Sigmoid colon (tissue), 7 donors: Measurements from ENCODE around the gene LRRC7. TPM values are rescaled to one million over a fixed set of nuclear protein-coding genes. Genes with fewer than 3 reads are reported as not detected.

ENCODE experiments used
- DNase-seq: peaks from one replicate; pipeline ENCODE4 v3.0.0-alpha.2; 2019
- H3K27ac ChIP-seq, 4 donors: fragments of 200-600 bp; sonication (generic); one replicate each; pipeline ENCODE4 v1.5.1; 2016 to 2019; ENCODE audit warnings: mild to moderate bottlenecking in 1 of 4
- H3K27me3 ChIP-seq, 3 donors: fragments of 200-600 bp; sonication (generic); one replicate each; pipeline ENCODE4 v1.5.1; 2019; ENCODE audit warnings: mild to moderate bottlenecking in 1 of 3
- H3K36me3 ChIP-seq, 4 donors: fragments of 200-600 bp; sonication (generic); one replicate each; pipeline ENCODE4 v1.5.1; 2016 to 2019
- H3K4me1 ChIP-seq, 4 donors: fragments of 200-600 bp; sonication (generic); one replicate each; pipeline ENCODE4 v1.5.1; 2017 to 2019
- H3K4me3 ChIP-seq, 4 donors: fragments of 200-600 bp; sonication (generic); one replicate each; pipeline ENCODE4 v1.5.1; 2017 to 2019; ENCODE audit warnings: mild to moderate bottlenecking in 2 of 4, moderate library complexity in 1 of 4
- H3K9me3 ChIP-seq, 4 donors: fragments of 200-600 bp in 3 of 4; sonication (generic) in 3 of 4; one replicate each; pipeline versions ENCODE4 v1.5.1 to v1.6.1; 2013 to 2019
- EP300 ChIP-seq, 4 donors: sonication (generic); formaldehyde crosslinking; IDR thresholded peaks; one replicate each; pipeline ENCODE4 v1.6.1; 2017; ENCODE audit warnings: antibody characterized with exemption in 4 of 4
- POLR2A ChIP-seq, 2 donors: fragments of 450-650 bp; IDR thresholded peaks; one replicate each; pipeline ENCODE4 v1.6.1; 2016; ENCODE audit warnings: antibody characterized with exemption in 2 of 2, mild to moderate bottlenecking in 2 of 2, moderate library complexity in 2 of 2
- POLR2AphosphoS5 ChIP-seq, 4 donors: sonication (generic); formaldehyde crosslinking; IDR thresholded peaks; one replicate each; pipeline ENCODE4 v1.6.1; 2017; ENCODE audit warnings: antibody characterized with exemption in 4 of 4
- WGBS, 2 donors: extraction: QIAGEN DNeasy Blood & Tissue Kit; methylation state at CpG; one replicate each; pipeline ENCODE4 v1.1.7; 2013; 5-methylcytosine and 5-hydroxymethylcytosine counted together
- intact Hi-C: fragments of 100-400 bp; cut with DNase I; formaldehyde crosslinking; loops from one replicate; pipeline ENCODE4 v1.15.1; 2023
- polyA plus RNA-seq, 3 donors: library from polyadenylated mRNA; stranded (reverse); fragments of 200-250 nt; gene quantifications; one replicate each; pipeline ENCODE4 v1.2.3, GENCODE V29; 2013
- total RNA-seq, 4 donors: library from RNA; depleted of rRNA; stranded (reverse); fragments of >200 nt; gene quantifications; one replicate each; pipeline ENCODE4 v1.1.0, GENCODE V29; 2016
- TF ChIP-seq, protein P1 (sequence below), 4 experiments: fragments of 450-650 bp in 3 of 4; fragments of 200-600 bp in 1 of 4; IDR thresholded peaks; one replicate each; pipeline ENCODE4 v1.5.1; 2016 to 2019; ENCODE audit warnings: antibody characterized with exemption in 4 of 4, mild to moderate bottlenecking in 3 of 4, moderate library complexity in 2 of 4
- donor health status: healthy with polysubstance abuse.
- donor health status: Bipolar disorder and iron deficiency.
- donor health status: healthy.

LRRC7 gene
- total and polyA plus RNA-seq, 7 donors, result 0.16 to 1.9 (median 0.41) TPM; not detected in 2

DNA sequence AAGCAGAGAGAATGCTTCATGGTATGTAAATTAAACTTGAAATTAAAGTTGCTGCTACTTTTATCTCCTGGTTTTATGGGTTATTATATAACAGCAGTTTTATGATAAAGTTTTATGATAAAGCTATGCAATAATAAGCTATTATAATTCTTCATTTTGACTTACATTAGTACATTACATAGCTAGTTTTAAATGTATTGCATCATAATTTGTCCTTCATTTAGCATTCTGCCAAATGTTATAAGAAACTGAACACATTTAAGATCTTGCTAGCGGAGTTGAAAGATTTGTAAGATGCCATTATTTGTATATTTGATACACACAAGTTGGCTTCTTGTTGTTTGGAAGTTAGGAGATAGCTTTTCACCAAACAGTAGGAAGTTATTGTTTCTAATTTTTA, 536.0 kb downstream of the LRRC7 start:
- no peak overlapping the region for H3K27ac ChIP-seq
- no peak for DNase-seq
- TF ChIP-seq, protein P1, sequence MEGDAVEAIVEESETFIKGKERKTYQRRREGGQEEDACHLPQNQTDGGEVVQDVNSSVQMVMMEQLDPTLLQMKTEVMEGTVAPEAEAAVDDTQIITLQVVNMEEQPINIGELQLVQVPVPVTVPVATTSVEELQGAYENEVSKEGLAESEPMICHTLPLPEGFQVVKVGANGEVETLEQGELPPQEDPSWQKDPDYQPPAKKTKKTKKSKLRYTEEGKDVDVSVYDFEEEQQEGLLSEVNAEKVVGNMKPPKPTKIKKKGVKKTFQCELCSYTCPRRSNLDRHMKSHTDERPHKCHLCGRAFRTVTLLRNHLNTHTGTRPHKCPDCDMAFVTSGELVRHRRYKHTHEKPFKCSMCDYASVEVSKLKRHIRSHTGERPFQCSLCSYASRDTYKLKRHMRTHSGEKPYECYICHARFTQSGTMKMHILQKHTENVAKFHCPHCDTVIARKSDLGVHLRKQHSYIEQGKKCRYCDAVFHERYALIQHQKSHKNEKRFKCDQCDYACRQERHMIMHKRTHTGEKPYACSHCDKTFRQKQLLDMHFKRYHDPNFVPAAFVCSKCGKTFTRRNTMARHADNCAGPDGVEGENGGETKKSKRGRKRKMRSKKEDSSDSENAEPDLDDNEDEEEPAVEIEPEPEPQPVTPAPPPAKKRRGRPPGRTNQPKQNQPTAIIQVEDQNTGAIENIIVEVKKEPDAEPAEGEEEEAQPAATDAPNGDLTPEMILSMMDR (IDR thresholded peaks at IDR 0.05), result no peak
- no peak for TF ChIP-seq POLR2A (IDR thresholded peaks at IDR 0.05)
- TF ChIP-seq EP300 (IDR thresholded peaks at IDR 0.05), result no peak
- no peak for TF ChIP-seq POLR2AphosphoS5 (IDR thresholded peaks at IDR 0.05)
- H3K36me3 ChIP-seq, result no peaks in the 10 kb centered on the region
- H3K27me3 ChIP-seq, result no peaks in the 10 kb centered on the region
- no peak overlapping the region for H3K4me3 ChIP-seq
- intact Hi-C loops, result no loop called here
- whole genome bisulfite sequencing, 2 donors, result 62 to 81% methylated on average over 1 of the region's 1 CpG
- H3K4me1 ChIP-seq, result no peaks in the 10 kb centered on the region
- no peaks in the 10 kb centered on the region for H3K9me3 ChIP-seq

DNA sequence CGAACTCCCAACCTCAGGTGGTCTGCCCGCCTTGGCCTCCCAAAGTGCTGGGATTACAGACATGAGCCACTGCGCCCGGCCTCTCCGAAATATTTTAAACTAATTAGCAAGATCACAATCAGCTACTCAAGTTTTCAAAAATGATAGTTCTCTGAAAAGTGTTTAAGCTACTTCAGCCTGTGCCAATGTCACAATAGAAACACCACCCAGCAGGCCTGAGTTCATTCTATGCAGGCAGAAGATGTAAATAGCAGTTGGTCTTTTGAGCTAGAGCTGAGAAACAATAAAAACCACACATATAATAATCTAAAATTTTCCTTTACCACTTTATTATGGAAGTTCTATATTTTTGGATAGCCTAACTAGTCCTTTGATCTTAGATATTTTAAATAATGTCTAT, 541.5 kb downstream of the LRRC7 start:
- Histone ChIP-seq H3K9me3 (no peaks in the 10 kb centered on the region), H3K27me3 (no peaks in the 10 kb centered on the region), H3K36me3 (no peaks in the 10 kb centered on the region), H3K4me3 (no peak overlapping the region), H3K4me1 (no peaks in the 10 kb centered on the region), H3K27ac (no peak overlapping the region)
- intact Hi-C loops, result no loop called here
- WGBS, 2 donors, result 91 to 93% methylated on average over 5 of the region's 5 CpGs
- DNase-seq, result no peak
- no peak for TF ChIP-seq POLR2A (IDR thresholded peaks at IDR 0.05)
- no peak for TF ChIP-seq POLR2AphosphoS5 (IDR thresholded peaks at IDR 0.05)
- TF ChIP-seq EP300 (IDR thresholded peaks at IDR 0.05), result no peak
- TF ChIP-seq, protein P1 (IDR thresholded peaks at IDR 0.05), result no peak

DNA sequence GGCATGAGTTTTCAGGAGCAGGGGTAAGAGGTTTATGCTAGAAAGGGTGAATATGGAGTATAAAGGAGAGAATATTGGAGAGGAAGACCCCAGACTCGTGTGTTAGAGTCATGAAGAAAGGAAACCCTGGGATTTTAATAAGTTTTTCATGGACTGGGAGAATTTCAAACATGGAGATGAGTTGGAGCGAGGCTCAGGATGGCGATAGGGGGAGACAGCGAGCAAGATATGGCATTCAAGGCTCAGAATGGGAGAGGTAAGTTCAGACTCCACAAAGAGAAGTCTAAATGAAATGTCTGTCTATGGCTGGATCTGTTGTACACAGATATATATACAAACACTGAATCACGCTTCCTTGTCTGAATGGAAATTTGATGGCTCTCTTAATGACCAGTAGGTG, 545.1 kb downstream of the LRRC7 start:
- Histone ChIP-seq H3K4me1 (no peaks in the 10 kb centered on the region), H3K27ac (no peak overlapping the region), H3K27me3 (no peaks in the 10 kb centered on the region), H3K36me3 (no peaks in the 10 kb centered on the region), H3K9me3 (no peaks in the 10 kb centered on the region), H3K4me3 (no peak overlapping the region)
- DNase-seq, result no peak
- TF ChIP-seq POLR2A (IDR thresholded peaks at IDR 0.05) (no peak), EP300 (IDR thresholded peaks at IDR 0.05) (no peak), POLR2AphosphoS5 (IDR thresholded peaks at IDR 0.05) (no peak)
- TF ChIP-seq, protein P1 (IDR thresholded peaks at IDR 0.05), result no peak
- intact Hi-C loops, result no loop called here
- WGBS, 2 donors, result 75 to 84% methylated on average over 5 of the region's 5 CpGs

DNA sequence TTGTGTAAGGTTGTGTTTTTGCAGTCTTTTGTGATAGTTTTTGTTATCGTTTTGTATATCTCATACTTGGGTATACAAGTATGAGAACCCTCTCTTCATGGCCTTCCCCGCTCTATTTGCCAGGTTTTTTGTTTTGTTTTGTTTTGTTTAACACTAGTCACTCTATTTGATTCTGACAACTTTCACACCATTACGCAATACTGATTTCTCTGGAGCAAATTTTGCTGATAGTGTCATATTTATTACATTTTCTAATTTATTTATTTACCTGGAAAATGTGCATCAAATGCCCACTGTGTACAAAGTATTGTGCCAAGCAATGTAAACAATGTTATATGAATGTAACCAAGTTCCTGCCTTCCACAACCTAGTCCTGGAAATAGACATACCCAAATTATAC, 547.6 kb downstream of the LRRC7 start:
- Histone ChIP-seq H3K36me3 (no peaks in the 10 kb centered on the region), H3K4me1 (no peaks in the 10 kb centered on the region), H3K9me3 (no peaks in the 10 kb centered on the region), H3K4me3 (no peak overlapping the region), H3K27ac (no peak overlapping the region), H3K27me3 (no peaks in the 10 kb centered on the region)
- DNase-seq, result no peak
- TF ChIP-seq, protein P1 (IDR thresholded peaks at IDR 0.05), result no peak
- TF ChIP-seq POLR2AphosphoS5 (IDR thresholded peaks at IDR 0.05) (no peak), POLR2A (IDR thresholded peaks at IDR 0.05) (no peak), EP300 (IDR thresholded peaks at IDR 0.05) (no peak)
- WGBS, 2 donors, result 90 to 91% methylated on average over 3 of the region's 3 CpGs
- intact Hi-C loops, result no loop called here

DNA sequence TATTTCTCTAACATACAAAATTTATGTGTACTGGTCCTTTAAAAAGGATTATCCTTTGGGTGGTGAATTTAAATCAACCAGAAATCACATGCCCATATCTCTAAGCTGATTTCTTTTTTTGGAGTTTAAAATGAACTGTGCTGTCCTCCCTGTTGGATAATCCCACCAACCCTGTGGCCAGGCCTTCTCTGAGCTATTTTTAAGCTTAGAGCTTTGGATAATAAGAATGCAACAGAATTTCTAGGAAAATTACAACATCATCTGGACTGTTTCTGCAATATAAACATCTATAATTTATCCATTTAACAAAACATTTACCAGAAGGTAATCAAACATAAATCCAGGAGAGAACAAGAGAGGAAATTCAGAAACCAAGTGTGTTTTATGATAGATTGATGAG, 549.3 kb downstream of the LRRC7 start:
- Histone ChIP-seq H3K4me3 (no peak overlapping the region), H3K9me3 (no peaks in the 10 kb centered on the region), H3K4me1 (no peaks in the 10 kb centered on the region), H3K27me3 (no peaks in the 10 kb centered on the region), H3K27ac (no peak overlapping the region), H3K36me3 (no peaks in the 10 kb centered on the region)
- TF ChIP-seq, protein P1 (IDR thresholded peaks at IDR 0.05), result no peak
- TF ChIP-seq EP300 (IDR thresholded peaks at IDR 0.05), result no peak
- TF ChIP-seq POLR2AphosphoS5 (IDR thresholded peaks at IDR 0.05), result no peak
- TF ChIP-seq POLR2A (IDR thresholded peaks at IDR 0.05), result no peak
- intact Hi-C loops, result no loop called here
- no peak for DNase-seq
